Mononuclear cell (primary cell): ENCODE results near the gene SLC11A1. TPM values are rescaled to one million over a fixed set of nuclear protein-coding genes. Genes with fewer than 3 reads are reported as not detected.

Source experiments
- total RNA-seq: library from RNA; depleted of rRNA; stranded (reverse); fragments of >200 nt; gene quantifications from one replicate; pipeline ENCODE4 v1.2.3, GENCODE V29; 2012

Gene SLC11A1
- total RNA-seq, 1 donor: 126 TPM

Other genes with a start within 250 kb of the SLC11A1 start
- 0.10 TPM for gene CXCR1, start 215.3 kb upstream of the SLC11A1 start, total RNA-seq
- gene ARPC2, start 165.1 kb upstream of the SLC11A1 start, total RNA-seq: 551 TPM
- gene GPBAR1, start 121.3 kb upstream of the SLC11A1 start, total RNA-seq: 2.9 TPM
- 27.1 TPM for gene AAMP, start 112.1 kb upstream of the SLC11A1 start, total RNA-seq
- 14.2 TPM for gene PNKD, start 111.8 kb upstream of the SLC11A1 start, total RNA-seq
- gene TMBIM1, start 89.8 kb upstream of the SLC11A1 start, total RNA-seq: 87.5 TPM
- gene CATIP, start 25.4 kb upstream of the SLC11A1 start, total RNA-seq: not detected
- 59.7 TPM for gene CTDSP1, start 17.6 kb downstream of the SLC11A1 start, total RNA-seq
- 2.1 TPM for gene VIL1, start 36.9 kb downstream of the SLC11A1 start, total RNA-seq
- 20.0 TPM for gene USP37, start 186.1 kb downstream of the SLC11A1 start, total RNA-seq
- gene CNOT9, start 186.6 kb downstream of the SLC11A1 start, total RNA-seq: 65.9 TPM
- 0.21 TPM for gene PLCD4, start 225.6 kb downstream of the SLC11A1 start, total RNA-seq